Measurements from ENCODE around the gene RAB8B. TPM values are rescaled to one million over a fixed set of nuclear protein-coding genes. Genes with fewer than 3 reads are reported as not detected.

The RAB8B gene
- total and polyA plus RNA-seq, 9 of the 15 experiments (the other 6 are each of a cell fraction or from before 2014, with no cell fraction given): 7.8 to 32.1 (median 24.2) TPM

DNA sequence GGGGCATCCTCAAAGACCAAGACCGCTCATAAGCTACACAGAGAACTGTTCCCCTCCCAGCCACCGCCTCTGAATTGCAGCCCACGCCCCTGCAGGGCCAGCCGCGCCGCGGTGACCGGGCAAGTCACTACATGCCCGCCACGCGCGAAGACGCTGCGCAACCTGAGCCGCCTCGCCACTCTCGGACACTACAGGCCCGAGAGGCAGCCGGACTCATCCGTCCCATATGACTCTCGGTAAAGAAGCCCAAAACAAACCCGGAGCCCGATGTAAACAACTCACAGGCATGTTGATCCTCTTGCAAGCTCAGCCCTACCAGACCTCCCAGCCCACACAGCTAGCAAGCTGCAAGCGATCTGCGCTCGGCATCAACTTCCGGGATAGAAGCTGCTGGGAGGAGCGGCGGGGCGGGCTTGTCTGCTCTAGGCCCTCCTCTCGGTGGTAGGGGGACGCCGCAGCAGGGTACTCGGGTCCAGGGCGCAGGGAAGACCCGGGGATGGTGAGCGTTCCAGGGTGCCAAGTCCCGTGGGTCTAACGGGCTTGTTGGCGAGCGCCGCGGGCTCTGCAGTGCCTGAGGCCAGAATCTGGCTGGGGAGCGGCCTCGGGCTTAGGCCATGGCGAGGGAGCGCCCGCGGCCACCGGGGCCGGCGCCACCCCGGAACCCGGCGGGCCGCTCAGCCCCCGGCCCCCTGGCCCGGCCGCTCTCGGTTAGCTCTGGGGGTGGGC lies 32.1 kb upstream of the RAB8B start, which contains the start of gene RPS27L (continued):
- TF ChIP-seq CXXC5 (CRISPR knock-in tag; IDR thresholded peaks at IDR 0.05): peak; percentile 65
- TF ChIP-seq TBP (optimal IDR thresholded peaks at IDR 0.05; ENCODE audit: low read depth, low read length): peak; percentile 82
- TF ChIP-seq TAF1 (IDR thresholded peaks at IDR 0.05; ENCODE audit: control insufficient read depth, extremely low read depth, insufficient read depth, low read length, severe bottlenecking): peak; percentile 99
- TF ChIP-seq CCNT2 (IDR thresholded peaks at IDR 0.05; ENCODE audit: borderline replicate concordance, extremely low read depth, insufficient read length, low read depth, low read length): peak; percentile 64
- peak; percentile 70 for TF ChIP-seq MBD2 (IDR thresholded peaks at IDR 0.05; ENCODE audit: borderline replicate concordance, low read depth)
- TF ChIP-seq, protein P1, sequence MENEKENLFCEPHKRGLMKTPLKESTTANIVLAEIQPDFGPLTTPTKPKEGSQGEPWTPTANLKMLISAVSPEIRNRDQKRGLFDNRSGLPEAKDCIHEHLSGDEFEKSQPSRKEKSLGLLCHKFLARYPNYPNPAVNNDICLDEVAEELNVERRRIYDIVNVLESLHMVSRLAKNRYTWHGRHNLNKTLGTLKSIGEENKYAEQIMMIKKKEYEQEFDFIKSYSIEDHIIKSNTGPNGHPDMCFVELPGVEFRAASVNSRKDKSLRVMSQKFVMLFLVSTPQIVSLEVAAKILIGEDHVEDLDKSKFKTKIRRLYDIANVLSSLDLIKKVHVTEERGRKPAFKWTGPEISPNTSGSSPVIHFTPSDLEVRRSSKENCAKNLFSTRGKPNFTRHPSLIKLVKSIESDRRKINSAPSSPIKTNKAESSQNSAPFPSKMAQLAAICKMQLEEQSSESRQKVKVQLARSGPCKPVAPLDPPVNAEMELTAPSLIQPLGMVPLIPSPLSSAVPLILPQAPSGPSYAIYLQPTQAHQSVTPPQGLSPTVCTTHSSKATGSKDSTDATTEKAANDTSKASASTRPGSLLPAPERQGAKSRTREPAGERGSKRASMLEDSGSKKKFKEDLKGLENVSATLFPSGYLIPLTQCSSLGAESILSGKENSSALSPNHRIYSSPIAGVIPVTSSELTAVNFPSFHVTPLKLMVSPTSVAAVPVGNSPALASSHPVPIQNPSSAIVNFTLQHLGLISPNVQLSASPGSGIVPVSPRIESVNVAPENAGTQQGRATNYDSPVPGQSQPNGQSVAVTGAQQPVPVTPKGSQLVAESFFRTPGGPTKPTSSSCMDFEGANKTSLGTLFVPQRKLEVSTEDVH (IDR thresholded peaks at IDR 0.05; ENCODE audit: low read depth, partially characterized antibody): peak; percentile 65
- TF ChIP-seq SMAD1 (IDR thresholded peaks at IDR 0.05; ENCODE audit: low read depth, low read length, partially characterized antibody): peak; percentile 90
- TF ChIP-seq RNF2 (IDR thresholded peaks at IDR 0.05): peak; percentile 55
- TF ChIP-seq PHF20 (IDR thresholded peaks at IDR 0.05; ENCODE audit: partially characterized antibody): peak; percentile 86
- TF ChIP-seq ZNF224 (CRISPR knock-in tag; IDR thresholded peaks at IDR 0.05): no peak
- 0 out of 3 replicates have a peak, but pooled peaks of 1 of the 2 experiments have one; percentile 36 for TF ChIP-seq CBX3 (IDR thresholded peaks at IDR 0.05; ENCODE audit: borderline replicate concordance in 1 of 2, low read length in 2 of 2)
- peak; percentile 58 for TF ChIP-seq RB1 (IDR thresholded peaks at IDR 0.05; ENCODE audit: low read depth)
- TF ChIP-seq, protein P2, sequence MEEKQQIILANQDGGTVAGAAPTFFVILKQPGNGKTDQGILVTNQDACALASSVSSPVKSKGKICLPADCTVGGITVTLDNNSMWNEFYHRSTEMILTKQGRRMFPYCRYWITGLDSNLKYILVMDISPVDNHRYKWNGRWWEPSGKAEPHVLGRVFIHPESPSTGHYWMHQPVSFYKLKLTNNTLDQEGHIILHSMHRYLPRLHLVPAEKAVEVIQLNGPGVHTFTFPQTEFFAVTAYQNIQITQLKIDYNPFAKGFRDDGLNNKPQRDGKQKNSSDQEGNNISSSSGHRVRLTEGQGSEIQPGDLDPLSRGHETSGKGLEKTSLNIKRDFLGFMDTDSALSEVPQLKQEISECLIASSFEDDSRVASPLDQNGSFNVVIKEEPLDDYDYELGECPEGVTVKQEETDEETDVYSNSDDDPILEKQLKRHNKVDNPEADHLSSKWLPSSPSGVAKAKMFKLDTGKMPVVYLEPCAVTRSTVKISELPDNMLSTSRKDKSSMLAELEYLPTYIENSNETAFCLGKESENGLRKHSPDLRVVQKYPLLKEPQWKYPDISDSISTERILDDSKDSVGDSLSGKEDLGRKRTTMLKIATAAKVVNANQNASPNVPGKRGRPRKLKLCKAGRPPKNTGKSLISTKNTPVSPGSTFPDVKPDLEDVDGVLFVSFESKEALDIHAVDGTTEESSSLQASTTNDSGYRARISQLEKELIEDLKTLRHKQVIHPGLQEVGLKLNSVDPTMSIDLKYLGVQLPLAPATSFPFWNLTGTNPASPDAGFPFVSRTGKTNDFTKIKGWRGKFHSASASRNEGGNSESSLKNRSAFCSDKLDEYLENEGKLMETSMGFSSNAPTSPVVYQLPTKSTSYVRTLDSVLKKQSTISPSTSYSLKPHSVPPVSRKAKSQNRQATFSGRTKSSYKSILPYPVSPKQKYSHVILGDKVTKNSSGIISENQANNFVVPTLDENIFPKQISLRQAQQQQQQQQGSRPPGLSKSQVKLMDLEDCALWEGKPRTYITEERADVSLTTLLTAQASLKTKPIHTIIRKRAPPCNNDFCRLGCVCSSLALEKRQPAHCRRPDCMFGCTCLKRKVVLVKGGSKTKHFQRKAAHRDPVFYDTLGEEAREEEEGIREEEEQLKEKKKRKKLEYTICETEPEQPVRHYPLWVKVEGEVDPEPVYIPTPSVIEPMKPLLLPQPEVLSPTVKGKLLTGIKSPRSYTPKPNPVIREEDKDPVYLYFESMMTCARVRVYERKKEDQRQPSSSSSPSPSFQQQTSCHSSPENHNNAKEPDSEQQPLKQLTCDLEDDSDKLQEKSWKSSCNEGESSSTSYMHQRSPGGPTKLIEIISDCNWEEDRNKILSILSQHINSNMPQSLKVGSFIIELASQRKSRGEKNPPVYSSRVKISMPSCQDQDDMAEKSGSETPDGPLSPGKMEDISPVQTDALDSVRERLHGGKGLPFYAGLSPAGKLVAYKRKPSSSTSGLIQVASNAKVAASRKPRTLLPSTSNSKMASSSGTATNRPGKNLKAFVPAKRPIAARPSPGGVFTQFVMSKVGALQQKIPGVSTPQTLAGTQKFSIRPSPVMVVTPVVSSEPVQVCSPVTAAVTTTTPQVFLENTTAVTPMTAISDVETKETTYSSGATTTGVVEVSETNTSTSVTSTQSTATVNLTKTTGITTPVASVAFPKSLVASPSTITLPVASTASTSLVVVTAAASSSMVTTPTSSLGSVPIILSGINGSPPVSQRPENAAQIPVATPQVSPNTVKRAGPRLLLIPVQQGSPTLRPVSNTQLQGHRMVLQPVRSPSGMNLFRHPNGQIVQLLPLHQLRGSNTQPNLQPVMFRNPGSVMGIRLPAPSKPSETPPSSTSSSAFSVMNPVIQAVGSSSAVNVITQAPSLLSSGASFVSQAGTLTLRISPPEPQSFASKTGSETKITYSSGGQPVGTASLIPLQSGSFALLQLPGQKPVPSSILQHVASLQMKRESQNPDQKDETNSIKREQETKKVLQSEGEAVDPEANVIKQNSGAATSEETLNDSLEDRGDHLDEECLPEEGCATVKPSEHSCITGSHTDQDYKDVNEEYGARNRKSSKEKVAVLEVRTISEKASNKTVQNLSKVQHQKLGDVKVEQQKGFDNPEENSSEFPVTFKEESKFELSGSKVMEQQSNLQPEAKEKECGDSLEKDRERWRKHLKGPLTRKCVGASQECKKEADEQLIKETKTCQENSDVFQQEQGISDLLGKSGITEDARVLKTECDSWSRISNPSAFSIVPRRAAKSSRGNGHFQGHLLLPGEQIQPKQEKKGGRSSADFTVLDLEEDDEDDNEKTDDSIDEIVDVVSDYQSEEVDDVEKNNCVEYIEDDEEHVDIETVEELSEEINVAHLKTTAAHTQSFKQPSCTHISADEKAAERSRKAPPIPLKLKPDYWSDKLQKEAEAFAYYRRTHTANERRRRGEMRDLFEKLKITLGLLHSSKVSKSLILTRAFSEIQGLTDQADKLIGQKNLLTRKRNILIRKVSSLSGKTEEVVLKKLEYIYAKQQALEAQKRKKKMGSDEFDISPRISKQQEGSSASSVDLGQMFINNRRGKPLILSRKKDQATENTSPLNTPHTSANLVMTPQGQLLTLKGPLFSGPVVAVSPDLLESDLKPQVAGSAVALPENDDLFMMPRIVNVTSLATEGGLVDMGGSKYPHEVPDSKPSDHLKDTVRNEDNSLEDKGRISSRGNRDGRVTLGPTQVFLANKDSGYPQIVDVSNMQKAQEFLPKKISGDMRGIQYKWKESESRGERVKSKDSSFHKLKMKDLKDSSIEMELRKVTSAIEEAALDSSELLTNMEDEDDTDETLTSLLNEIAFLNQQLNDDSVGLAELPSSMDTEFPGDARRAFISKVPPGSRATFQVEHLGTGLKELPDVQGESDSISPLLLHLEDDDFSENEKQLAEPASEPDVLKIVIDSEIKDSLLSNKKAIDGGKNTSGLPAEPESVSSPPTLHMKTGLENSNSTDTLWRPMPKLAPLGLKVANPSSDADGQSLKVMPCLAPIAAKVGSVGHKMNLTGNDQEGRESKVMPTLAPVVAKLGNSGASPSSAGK (IDR thresholded peaks at IDR 0.05): peak; percentile 84
